SK-N-SH treated with all-trans-retinoic acid at 6 μM for 48 hours (cell line): ENCODE results near the gene ANKRD6.

Experiments
- ARNTL ChIP-seq: fragments of 450-650 bp; formaldehyde crosslinking; IDR thresholded peaks from 2 replicates; pipeline ENCODE4 v1.5.0; 2020; ENCODE audit warnings: low read depth, mild to moderate bottlenecking, moderate library complexity, borderline replicate concordance
- ISL1 ChIP-seq: fragments of 250-450 bp; sonication (Bioruptor Pico); IDR thresholded peaks from 2 replicates; pipeline ENCODE4 v2.1.2; 2022; ENCODE audit warnings: mild to moderate bottlenecking, moderate library complexity
- PPARA ChIP-seq: fragments of 250-450 bp; sonication (Bioruptor Pico); IDR thresholded peaks from 2 replicates; pipeline ENCODE4 v1.5.0; 2020; ENCODE audit warnings: mild to moderate bottlenecking, borderline replicate concordance
- SNAI2 ChIP-seq: fragments of 250-450 bp; sonication (Bioruptor Pico); IDR thresholded peaks from 2 replicates; pipeline ENCODE4 v1.5.0; 2020; ENCODE audit warnings: mild to moderate bottlenecking, moderate library complexity
- TF ChIP-seq, protein P1 (sequence below): fragments of 250-450 bp; sonication (Bioruptor Pico); IDR thresholded peaks from 2 replicates; pipeline ENCODE4 v1.8.0; 2020; ENCODE audit warnings: mild to moderate bottlenecking, moderate library complexity, borderline replicate concordance
- TF ChIP-seq, protein P2 (sequence below): fragments of 250-450 bp; sonication (Bioruptor Pico); IDR thresholded peaks from 2 replicates; pipeline ENCODE4 v1.8.0; 2021; ENCODE audit warnings: low read depth, mild to moderate bottlenecking, moderate library complexity, borderline replicate concordance
- TF ChIP-seq, protein P3 (sequence below): fragments of 250-450 bp; sonication (Bioruptor Pico); IDR thresholded peaks from 2 replicates; pipeline ENCODE4 v1.5.1; 2021; ENCODE audit warnings: mild to moderate bottlenecking, moderate library complexity

DNA sequence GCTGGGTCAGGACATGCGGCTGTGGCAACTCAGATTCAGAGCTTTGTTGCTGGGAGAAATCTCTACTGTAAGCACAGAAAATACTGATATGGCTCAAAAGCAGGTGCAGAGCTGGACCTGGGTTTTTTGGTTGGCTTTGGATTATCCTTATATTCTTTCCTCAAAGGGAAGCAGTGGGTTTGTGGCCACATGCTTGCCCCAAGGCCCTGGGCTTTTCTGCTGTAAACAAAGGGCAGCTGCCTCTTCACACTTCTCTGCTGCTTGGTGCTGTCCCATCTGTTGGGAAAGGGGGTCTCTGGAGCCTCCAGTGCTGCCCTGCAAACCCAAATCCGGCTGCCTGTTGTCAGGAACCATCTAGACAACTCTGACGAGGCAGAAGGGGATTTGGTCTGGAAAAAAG, 52.4 kb downstream of the ANKRD6 start:
- TF ChIP-seq, protein P1, sequence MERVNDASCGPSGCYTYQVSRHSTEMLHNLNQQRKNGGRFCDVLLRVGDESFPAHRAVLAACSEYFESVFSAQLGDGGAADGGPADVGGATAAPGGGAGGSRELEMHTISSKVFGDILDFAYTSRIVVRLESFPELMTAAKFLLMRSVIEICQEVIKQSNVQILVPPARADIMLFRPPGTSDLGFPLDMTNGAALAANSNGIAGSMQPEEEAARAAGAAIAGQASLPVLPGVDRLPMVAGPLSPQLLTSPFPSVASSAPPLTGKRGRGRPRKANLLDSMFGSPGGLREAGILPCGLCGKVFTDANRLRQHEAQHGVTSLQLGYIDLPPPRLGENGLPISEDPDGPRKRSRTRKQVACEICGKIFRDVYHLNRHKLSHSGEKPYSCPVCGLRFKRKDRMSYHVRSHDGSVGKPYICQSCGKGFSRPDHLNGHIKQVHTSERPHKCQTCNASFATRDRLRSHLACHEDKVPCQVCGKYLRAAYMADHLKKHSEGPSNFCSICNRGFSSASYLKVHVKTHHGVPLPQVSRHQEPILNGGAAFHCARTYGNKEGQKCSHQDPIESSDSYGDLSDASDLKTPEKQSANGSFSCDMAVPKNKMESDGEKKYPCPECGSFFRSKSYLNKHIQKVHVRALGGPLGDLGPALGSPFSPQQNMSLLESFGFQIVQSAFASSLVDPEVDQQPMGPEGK (CRISPR knock-in tag): no peak
- TF ChIP-seq, protein P2, sequence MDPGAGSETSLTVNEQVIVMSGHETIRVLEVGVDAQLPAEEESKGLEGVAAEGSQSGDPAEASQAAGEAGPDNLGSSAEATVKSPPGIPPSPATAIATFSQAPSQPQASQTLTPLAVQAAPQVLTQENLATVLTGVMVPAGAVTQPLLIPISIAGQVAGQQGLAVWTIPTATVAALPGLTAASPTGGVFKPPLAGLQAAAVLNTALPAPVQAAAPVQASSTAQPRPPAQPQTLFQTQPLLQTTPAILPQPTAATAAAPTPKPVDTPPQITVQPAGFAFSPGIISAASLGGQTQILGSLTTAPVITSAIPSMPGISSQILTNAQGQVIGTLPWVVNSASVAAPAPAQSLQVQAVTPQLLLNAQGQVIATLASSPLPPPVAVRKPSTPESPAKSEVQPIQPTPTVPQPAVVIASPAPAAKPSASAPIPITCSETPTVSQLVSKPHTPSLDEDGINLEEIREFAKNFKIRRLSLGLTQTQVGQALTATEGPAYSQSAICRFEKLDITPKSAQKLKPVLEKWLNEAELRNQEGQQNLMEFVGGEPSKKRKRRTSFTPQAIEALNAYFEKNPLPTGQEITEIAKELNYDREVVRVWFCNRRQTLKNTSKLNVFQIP (CRISPR knock-in tag): no peak
- TF ChIP-seq ISL1 (no peak), SNAI2 (no peak), ARNTL (CRISPR knock-in tag) (no peak), PPARA (CRISPR knock-in tag) (no peak)
- TF ChIP-seq, protein P3, sequence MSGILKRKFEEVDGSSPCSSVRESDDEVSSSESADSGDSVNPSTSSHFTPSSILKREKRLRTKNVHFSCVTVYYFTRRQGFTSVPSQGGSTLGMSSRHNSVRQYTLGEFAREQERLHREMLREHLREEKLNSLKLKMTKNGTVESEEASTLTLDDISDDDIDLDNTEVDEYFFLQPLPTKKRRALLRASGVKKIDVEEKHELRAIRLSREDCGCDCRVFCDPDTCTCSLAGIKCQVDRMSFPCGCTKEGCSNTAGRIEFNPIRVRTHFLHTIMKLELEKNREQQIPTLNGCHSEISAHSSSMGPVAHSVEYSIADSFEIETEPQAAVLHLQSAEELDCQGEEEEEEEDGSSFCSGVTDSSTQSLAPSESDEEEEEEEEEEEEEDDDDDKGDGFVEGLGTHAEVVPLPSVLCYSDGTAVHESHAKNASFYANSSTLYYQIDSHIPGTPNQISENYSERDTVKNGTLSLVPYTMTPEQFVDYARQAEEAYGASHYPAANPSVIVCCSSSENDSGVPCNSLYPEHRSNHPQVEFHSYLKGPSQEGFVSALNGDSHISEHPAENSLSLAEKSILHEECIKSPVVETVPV (CRISPR knock-in tag): no peak
